GM19193 (cell line): ENCODE results near the gene MT1E.
A peak's percentile ranks its signal among the peaks of the same experiment; 100 is the strongest.

Experiments
- POLR2A ChIP-seq: IDR thresholded peaks from 4 replicates; pipeline ENCODE4 v1.6.1; 2011; ENCODE audit not compliant: insufficient read depth, insufficient read length; ENCODE audit errors: extremely low read depth

Gene MT1E

GRCh38 chr16:56625140-56625942 lies at the start of gene MT1E:
Gene MT1E (plus strand): TSS chr16:56625781. CDS start chr16:56625852, 71 bp downstream.
- peak; percentile 49 for TF ChIP-seq POLR2A

- no peak for TF ChIP-seq POLR2A
Observed at GRCh38 chr16:56576585-56577299, 48.8 kb upstream of the MT1E start.

- no peak for TF ChIP-seq POLR2A
Observed at GRCh38 chr16:56577300-56577625, 48.3 kb upstream of the MT1E start.

- TF ChIP-seq POLR2A: no peak
Observed at GRCh38 chr16:56580391-56581048, 45.1 kb upstream of the MT1E start.

- no peak for TF ChIP-seq POLR2A
Observed at GRCh38 chr16:56583351-56584168, 42.0 kb upstream of the MT1E start.

GRCh38 chr16:56584276-56584675 lies 41.3 kb upstream of the MT1E start:
- no peak for TF ChIP-seq POLR2A

GRCh38 chr16:56588781-56589140 lies 36.8 kb upstream of the MT1E start:
- TF ChIP-seq POLR2A: no peak

GRCh38 chr16:56589141-56590039 lies 36.2 kb upstream of the MT1E start, which contains the start of gene MT3:
Gene MT3 (plus strand): TSS chr16:56589528. CDS start chr16:56589591, 63 bp downstream.
- TF ChIP-seq POLR2A: no peak

- TF ChIP-seq POLR2A: no peak
Observed at GRCh38 chr16:56591377-56592060, 34.1 kb upstream of the MT1E start.

GRCh38 chr16:56593573-56594291 lies 31.8 kb upstream of the MT1E start:
- no peak for TF ChIP-seq POLR2A

- no peak for TF ChIP-seq POLR2A
Observed at GRCh38 chr16:56594292-56594619, 31.3 kb upstream of the MT1E start.

GRCh38 chr16:56600398-56600999 lies 25.1 kb upstream of the MT1E start:
- no peak for TF ChIP-seq POLR2A
